ENCODE results near the gene NT5C. TPM values are rescaled to one million over a fixed set of nuclear protein-coding genes. Genes with fewer than 3 reads are reported as not detected.

NT5C gene
- total RNA-seq, 2 experiments from 2014 or later, result 107 to 259 TPM

- no TSS peak for BruUV-seq (replicated peaks)
Measured at GRCh38 chr17:75109046-75109406, 22.5 kb downstream of the NT5C start.

GRCh38 chr17:75108193-75108592, 23.3 kb downstream of the NT5C start:
- Histone ChIP-seq H3K4me2 (ENCODE audit: low read length) (no peak overlapping the region), H3K9me3 (ENCODE audit: low read length) (no peaks in the 10 kb centered on the region), H3K36me3 (ENCODE audit: insufficient read depth, low read length) (no peaks in the 10 kb centered on the region; the same call in 1 of the 2 replicates), H3K9me2 (ENCODE audit: insufficient read depth, low read length) (no peaks in the 10 kb centered on the region), H2AFZ (ENCODE audit: low read length) (no peak overlapping the region), H3K4me3 (ENCODE audit: low read depth, low read length, poor library complexity, severe bottlenecking) (no peak overlapping the region), H3K4me1 (ENCODE audit: insufficient read depth, low read length, poor library complexity, severe bottlenecking) (peaks cover 20% of the 10 kb centered on the region), H4K20me1 (ENCODE audit: insufficient read depth, low read length) (no peaks in the 10 kb centered on the region), H3K27ac (ENCODE audit: low read depth, low read length, poor library complexity, severe bottlenecking) (no peak overlapping the region), H3K79me2 (ENCODE audit: insufficient read depth, low read depth, low read length) (no peaks in the 10 kb centered on the region)
- BruUV-seq (replicated peaks), result no TSS peak
- CTCF ChIA-PET (ENCODE audit: unreplicated experiment), result no interaction called here
- intact Hi-C loops (cut with micrococcal nuclease; ENCODE audit: unreplicated experiment), result loop anchor here (2.0 to 5.0 kb wide), 2 partner anchors 96 to 147 kb away; partner anchors contain the start of gene MRPL58
- TF ChIP-seq EZH2phosphoT487 (IDR thresholded peaks at IDR 0.05; ENCODE audit: borderline replicate concordance, low read depth, low read length) (no peak), CTCF (conservative IDR thresholded peaks at IDR 0.05; ENCODE audit: low read length) (no peak)
- POLR2A ChIA-PET, result no interaction called here
- DNase-seq (ENCODE audit: low spot score), result no peak

More at GRCh38 chr17:75109046-75109406, 22.5 kb downstream of the NT5C start:
- peaks cover 24% of the 10 kb centered on the region for H3K4me1 ChIP-seq (ENCODE audit: insufficient read depth, low read length, poor library complexity, severe bottlenecking)
- CTCF ChIA-PET (ENCODE audit: unreplicated experiment), result no interaction called here
- peak overlapping the region; percentile 94 for H2AFZ ChIP-seq (ENCODE audit: low read length)
- intact Hi-C loops (cut with micrococcal nuclease; ENCODE audit: unreplicated experiment), result loop anchor here (2.0 to 5.0 kb wide), 2 partner anchors 97 to 148 kb away; partner anchors contain the start of gene MRPL58
- no peaks in the 10 kb centered on the region for H4K20me1 ChIP-seq (ENCODE audit: insufficient read depth, low read length)
- POLR2A ChIA-PET, result interaction anchor here (0.9 kb wide), 1 partner anchor 17 kb away, joined by 3 read pairs; no protein-coding TSS in a partner anchor
- peak overlapping the region; percentile 72 for H3K4me3 ChIP-seq (ENCODE audit: low read depth, low read length, poor library complexity, severe bottlenecking)
- H3K9me3 ChIP-seq (ENCODE audit: low read length), result no peaks in the 10 kb centered on the region
- no peaks in the 10 kb centered on the region; the same call in 1 of the 2 replicates for H3K36me3 ChIP-seq (ENCODE audit: insufficient read depth, low read length)
- H3K4me2 ChIP-seq (ENCODE audit: low read length), result peak overlapping the region; percentile 88
- no peaks in the 10 kb centered on the region for H3K9me2 ChIP-seq (ENCODE audit: insufficient read depth, low read length)
- TF ChIP-seq CTCF (conservative IDR thresholded peaks at IDR 0.05; ENCODE audit: low read length) (no peak), EZH2phosphoT487 (IDR thresholded peaks at IDR 0.05; ENCODE audit: borderline replicate concordance, low read depth, low read length) (no peak)
- no peaks in the 10 kb centered on the region for H3K79me2 ChIP-seq (ENCODE audit: insufficient read depth, low read depth, low read length)
- no peak overlapping the region for H3K27ac ChIP-seq (ENCODE audit: low read depth, low read length, poor library complexity, severe bottlenecking)
- no peak for DNase-seq (ENCODE audit: low spot score)

Data from OCI-LY7 (cell line).